ENCODE measurements around the gene CFAP299.

The CFAP299 gene

GRCh38 chr4:80388284-80388607 is 52.7 kb downstream of the CFAP299 start:
- DNase-seq (ENCODE audit: low spot score) = no peak

- no peak for DNase-seq (ENCODE audit: low spot score)
Observed at GRCh38 chr4:80390178-80390577, 54.6 kb downstream of the CFAP299 start.

- no peak for DNase-seq (ENCODE audit: low spot score)
Observed at GRCh38 chr4:80393246-80393969, 57.9 kb downstream of the CFAP299 start.

DNA sequence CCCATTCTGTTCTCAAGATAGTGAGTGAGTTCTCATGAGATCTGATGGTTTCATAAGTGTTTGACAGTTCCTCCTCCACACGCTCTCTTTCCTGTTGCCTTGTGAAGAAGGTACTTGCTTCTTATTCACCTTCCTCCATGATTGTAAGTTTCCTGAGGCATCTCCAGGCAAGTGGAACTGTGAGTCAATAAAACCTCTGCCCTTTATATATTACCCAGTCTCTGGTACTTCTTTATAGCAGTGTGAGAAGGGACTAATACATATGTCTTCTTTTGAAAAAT is 58.4 kb downstream of the CFAP299 start:
- DNase-seq (ENCODE audit: low spot score) = no peak

DNA sequence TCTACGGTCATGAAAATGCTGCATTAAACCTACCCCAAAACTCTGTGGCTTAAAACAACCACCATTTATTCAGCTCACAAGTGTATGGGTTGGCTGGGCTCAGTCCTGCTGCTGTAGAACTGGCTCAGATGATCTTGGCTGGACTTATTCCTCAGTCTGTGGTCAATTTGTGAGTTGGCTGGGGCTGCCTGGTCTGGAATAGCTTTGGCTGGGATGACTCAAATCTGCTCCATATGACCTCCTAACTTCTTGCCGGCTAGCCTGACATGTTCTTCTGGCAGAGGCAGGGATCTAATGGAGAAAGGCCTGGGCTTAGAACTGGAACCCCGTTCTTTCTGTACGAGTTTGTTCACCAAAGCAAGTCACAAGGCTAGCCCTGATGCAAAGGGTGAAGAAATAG is 71.7 kb downstream of the CFAP299 start:
- DNase-seq (ENCODE audit: low spot score) = no peak

GRCh38 chr4:80409809-80410208 is 74.3 kb downstream of the CFAP299 start:
- DNase-seq (ENCODE audit: low spot score) = no peak

- no peak for DNase-seq (ENCODE audit: low spot score)
Observed at GRCh38 chr4:80412322-80412721, 76.8 kb downstream of the CFAP299 start.

- DNase-seq (ENCODE audit: low spot score) = no peak
Observed at GRCh38 chr4:80413086-80413485, 77.6 kb downstream of the CFAP299 start.

- no peak for DNase-seq (ENCODE audit: low spot score)
Observed at GRCh38 chr4:80417019-80417418, 81.5 kb downstream of the CFAP299 start.

GRCh38 chr4:80419946-80420345 is 84.4 kb downstream of the CFAP299 start:
- no peak for DNase-seq (ENCODE audit: low spot score)

DNA sequence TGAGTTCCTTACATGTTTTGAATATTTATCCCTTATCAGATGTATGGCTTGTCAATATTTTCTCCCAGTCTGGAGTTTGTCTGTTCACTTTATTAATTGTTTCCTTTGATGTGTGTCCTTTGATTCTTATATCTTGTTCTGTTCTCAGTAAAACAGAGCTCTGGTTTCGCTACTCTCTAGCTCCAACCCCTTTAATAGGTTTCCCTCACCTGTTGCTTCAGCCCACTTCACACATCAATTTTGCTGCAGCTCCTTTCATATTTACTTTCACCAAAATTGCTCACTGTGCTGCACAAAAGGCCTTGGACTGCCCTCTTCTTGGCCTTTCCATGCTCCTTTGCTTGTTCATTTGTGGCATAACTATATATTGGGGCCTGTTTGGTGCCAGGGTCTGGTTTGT is 85.1 kb downstream of the CFAP299 start:
- DNase-seq (ENCODE audit: low spot score) = no peak

DNA sequence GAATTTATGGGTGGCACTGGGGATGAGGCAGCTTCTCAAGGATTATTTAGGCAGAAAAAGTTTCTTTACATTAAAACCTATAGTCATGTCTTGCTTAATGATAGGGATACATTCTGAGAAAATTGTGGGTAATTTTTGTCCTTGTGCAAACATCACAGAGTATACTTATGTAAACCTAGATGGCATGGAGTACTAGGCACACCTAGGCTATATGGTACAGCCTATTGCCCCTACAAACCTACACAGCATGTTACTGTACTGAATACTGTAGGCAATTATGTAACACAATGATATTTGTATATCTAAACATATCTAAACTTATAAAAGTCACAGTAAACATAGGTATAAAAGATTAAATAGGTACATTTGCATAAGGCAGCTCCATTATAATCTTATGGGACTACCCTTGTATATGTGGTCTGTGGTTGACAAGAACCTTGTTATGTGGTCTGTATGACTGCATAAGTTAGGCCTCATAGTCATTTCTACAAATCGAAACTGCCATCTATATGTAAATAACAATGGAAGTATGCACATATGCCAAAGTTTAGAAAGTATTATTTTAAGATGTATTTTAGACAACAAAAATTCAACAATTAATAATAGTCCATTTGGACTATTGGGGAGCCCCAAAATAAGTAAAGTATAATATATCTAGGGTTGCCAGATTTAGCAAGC is 87.3 kb downstream of the CFAP299 start:
- no peak for DNase-seq (ENCODE audit: low spot score)

DNA sequence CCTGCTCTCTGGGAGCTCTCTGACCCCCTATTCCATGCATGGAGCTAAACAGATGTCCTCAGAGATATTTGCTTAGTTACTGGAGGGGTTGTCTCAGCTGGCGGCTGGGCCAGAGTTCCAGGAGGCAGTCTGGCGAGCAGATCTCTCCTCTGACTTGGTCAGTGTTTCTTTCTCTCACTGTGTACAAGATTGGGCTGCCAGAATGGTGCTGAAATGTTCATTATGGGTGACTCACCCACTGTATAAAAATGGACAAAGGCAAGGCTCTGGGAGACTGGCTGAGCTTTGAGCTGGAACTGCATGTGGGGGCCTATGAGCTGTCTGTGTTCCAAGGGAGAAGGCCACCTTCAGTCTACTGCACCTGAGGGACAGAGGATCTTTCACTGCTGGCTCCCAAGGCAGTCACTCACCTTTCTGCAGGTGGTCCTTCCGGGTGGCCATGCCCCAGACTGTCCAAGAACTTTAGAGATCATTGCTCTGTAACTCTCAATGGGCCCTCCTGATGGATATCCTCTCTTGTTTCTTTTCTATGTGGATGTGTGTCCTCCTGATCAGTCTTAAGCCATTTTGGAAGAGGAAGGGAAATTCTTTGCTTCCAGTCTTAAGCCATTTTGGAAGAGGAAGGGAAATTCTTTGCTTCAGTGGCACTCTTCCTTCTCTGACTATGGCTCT is 88.2 kb downstream of the CFAP299 start:
- no peak for DNase-seq (ENCODE audit: low spot score)

GRCh38 chr4:80424225-80424581 is 88.7 kb downstream of the CFAP299 start:
- no peak for DNase-seq (ENCODE audit: low spot score)

DNA sequence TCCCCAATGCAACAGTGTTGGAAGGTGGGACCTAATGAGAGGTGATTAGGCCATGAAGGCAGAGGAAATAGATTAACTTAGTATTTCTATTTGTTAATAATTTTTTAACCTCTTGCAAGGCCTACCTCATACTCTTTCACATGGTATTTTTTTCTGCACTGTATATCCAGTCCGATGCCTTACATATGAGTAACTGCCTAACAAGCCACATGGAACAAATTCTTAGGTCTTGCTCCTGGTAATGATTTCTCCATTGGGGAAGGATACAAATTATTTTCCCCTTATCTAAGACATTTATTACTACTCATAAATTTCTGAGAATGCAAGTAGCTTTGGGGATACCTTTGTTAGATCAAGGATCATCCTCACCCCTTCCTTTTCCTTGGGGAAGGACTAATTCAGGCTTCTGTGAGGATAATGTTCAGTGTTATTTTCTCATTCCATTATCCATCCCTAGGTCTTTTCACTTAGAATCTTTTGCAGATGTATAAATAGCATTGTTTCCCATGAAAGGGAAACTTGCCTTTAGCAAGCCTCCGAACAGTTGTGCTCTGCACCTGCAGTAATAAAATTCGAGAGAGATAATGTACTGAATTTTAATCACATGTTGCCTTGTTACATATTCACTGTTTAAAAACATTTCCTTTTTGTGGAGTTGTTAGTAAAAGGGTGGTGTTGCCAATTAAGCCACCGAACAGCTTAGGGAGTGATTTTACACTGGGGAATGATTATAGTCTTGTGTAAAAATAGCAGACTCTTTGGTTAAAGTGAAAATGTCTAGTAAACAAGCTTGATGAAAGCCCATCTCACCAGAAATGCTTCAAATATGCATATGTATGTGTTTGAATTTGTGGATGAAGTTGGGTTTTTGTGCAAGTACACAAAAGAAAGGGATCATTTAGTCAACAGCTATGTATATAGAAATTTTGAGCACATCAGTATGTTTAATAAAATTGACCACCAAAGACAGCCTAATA is 89.9 kb downstream of the CFAP299 start:
- DNase-seq (ENCODE audit: low spot score) = no peak

- DNase-seq (ENCODE audit: low spot score) = no peak
Observed at GRCh38 chr4:80431203-80431965, 95.9 kb downstream of the CFAP299 start.

- DNase-seq (ENCODE audit: low spot score) = no peak
Observed at GRCh38 chr4:80434238-80434637, 98.7 kb downstream of the CFAP299 start.

- DNase-seq (ENCODE audit: low spot score) = no peak
Observed at GRCh38 chr4:80438016-80438415, 102.5 kb downstream of the CFAP299 start.

DNA sequence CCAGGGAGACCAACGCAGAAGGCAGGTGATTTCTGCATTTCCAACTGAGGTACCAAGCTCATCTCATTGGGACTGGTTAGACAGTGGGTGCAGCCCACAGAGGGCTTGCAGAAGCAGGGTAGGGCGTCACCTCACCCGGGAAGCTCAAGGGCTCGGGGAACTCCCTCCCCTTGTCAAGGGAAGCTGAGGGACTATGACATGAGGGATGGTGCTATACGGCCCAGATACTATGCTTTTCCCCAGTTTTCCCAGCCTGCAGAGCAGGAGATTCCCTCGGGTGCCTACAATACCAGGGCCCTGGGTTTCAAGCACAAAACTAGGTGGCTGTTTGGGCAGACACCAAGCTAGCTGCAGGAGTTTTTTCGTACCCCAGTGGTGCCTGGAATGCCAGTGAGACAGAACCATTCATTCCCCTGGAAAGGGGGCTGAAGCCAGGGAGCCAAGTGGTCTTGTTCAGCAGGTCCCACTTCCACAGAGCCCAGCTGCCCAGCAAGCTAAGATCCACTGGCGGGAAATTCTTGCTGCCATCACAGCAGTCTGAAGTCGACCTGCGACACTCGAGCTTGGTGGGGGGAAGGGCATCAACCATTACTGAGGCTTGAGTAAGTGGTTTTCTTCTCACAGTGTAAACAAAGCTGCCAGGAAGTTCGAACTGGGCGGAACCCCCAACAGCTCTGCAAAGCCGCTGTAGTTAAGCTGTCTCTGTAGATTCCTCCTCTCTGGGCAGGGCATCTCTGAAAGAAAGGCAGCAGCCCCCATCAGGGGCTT is 103.9 kb downstream of the CFAP299 start:
- peak; percentile 45 for DNase-seq (ENCODE audit: low spot score)

- DNase-seq (ENCODE audit: low spot score) = no peak
Observed at GRCh38 chr4:80446248-80446647, 110.7 kb downstream of the CFAP299 start.

- no peak for DNase-seq (ENCODE audit: low spot score)
Observed at GRCh38 chr4:80446664-80447063, 111.1 kb downstream of the CFAP299 start.

Measured in ecto neural progenitor cell (in vitro differentiated cells).